Hindlimb muscle (tissue), 1 donor: ENCODE data around the gene HSPB6. TPM values are rescaled to one million over a fixed set of nuclear protein-coding genes. Genes with fewer than 3 reads are reported as not detected.
A peak's percentile ranks its signal among the peaks of the same experiment; 100 is the strongest.

Experiments used
- DNase-seq: peaks from one replicate; pipeline ENCODE4 v3.0.0-alpha.2; 2013
- polyA plus RNA-seq: library from polyadenylated mRNA; unstranded; fragments of 120-200 nt; gene quantifications from one replicate; pipeline ENCODE4 v1.2.1, GENCODE V29; 2013; ENCODE audit not compliant: insufficient read length

Gene HSPB6
- polyA plus RNA-seq, 1 donor = 816 TPM

DNA sequence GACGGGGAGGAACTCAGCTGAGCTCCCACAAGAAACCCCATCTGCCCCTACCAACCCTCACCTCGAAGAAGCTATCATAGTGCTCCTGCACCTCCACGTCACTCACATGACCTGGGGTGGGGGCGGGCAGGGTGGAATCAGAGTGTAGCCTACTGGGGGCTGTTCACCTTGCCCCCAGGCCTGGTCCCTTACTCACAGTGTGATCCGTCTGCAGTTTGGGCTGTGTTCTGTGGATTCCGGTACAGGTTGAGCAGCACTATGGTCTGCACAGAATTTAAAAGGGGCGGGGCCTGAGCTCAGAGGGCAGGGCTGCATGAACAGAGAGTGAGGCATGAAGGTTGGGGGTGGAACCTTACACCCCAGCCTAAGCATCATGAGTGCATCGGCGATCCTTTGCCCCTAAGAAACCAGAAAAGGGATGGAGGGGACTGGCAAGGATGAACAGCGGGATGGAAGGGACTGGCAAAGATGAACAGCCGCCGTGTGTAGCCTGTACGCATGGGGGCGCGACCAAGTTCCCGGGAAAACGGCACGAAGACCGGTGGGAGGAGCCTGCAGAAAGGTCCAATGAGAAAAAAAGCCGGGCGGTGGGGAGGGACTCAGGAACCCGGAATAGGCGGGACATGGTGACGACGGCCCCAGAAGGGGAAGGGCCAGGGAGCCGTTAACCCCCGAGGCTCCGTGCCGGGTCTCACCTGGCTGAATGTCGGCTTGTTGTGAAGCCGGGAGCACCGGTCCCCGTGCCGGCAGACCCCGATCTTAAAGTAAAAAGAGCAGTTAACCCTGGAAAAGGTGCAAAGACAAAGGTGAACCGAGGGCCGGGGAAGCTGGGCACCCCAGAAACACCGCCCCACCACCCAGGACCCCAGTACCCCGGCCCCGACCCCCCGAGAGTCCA is 12.2 kb downstream of the HSPB6 start:
- DNase-seq = peak; percentile 95

DNA sequence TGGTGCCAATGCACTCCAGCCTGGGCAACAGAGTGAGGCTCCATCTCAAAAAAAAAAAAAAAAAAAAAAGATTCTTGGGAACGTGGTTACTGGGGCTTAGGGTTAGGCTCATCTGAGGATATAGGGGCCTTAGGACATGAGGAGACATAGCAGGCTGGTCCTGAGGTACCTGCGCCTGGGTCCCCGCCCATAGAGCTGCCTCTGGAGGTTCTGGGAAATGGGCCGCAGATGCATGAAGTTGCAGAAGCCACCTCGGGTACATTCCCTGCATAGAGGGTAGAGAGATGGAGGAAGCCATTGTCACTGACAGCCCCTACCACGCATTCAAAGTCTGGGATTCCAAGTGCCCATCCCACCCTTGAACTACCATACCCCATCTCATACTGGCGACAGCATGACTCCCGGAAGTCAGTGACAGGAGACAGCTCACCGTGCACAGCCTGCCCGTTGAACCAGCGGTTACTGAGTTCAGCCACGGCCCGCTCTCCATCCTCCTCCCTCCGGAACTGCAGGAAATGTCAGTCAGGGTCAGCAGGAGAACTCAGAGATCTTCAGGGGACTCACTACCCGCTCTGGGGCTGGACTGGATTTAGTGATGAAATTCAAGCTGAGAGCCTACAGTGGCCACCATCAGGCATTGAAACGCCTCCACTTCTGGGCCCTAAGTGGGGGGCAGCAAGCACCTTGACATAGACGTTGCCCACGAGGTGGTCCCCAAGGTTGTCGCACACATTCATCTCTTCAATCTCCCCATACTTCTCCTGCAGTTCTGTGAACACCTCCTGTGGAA is 13.0 kb downstream of the HSPB6 start:
- no peak for DNase-seq

DNA sequence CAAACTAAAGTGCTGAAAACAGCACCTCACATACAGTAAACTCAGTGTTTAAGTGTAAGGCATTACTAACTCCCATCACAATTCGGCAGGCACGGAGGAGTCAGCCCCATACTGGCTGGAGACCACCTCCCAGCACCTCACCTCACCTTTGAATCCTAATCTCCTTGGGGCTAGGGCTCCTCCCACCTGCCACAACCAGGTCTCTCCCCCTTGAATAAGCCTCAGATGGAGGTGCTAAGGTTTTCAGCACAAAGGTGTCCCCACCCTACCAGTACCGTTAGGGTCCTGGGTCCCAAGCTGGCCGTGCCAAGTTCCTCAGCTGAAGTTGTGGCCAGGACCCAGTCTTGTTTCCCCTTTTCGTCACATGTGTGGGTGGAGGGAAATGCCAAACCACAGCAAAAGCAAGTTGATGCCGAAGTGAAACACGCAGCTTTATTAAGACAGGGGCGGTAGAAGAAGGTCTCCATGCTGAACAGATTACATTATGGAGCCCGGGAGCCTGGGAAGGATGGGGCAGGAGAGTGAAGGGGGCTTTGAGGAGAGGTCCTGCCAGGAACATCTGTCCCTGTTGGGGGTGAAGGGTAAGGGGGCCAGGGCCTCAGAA is 14.6 kb downstream of the HSPB6 start, which contains the start of gene IGFLR1:
Gene IGFLR1, minus strand, starts transcription at position 332 of the 604 bp plus-strand sequence. CDS start 1,272 bp downstream, outside the sequence.
- DNase-seq = no peak

DNA sequence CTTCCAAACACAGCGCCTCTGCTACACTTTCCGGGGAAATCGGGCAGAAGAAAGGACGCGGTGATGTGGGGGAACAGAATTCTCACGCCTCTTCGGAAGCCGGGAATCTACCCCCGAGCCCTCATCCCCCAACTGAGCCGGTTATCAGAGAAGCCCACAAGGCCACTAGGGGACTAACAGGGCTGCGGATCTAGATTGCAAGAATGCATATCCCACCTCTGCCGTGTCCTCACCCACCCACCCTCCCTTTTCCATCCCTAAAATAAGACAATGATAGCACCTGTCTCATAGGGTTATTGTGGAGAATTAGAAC is 15.7 kb downstream of the HSPB6 start:
- no peak for DNase-seq

DNA sequence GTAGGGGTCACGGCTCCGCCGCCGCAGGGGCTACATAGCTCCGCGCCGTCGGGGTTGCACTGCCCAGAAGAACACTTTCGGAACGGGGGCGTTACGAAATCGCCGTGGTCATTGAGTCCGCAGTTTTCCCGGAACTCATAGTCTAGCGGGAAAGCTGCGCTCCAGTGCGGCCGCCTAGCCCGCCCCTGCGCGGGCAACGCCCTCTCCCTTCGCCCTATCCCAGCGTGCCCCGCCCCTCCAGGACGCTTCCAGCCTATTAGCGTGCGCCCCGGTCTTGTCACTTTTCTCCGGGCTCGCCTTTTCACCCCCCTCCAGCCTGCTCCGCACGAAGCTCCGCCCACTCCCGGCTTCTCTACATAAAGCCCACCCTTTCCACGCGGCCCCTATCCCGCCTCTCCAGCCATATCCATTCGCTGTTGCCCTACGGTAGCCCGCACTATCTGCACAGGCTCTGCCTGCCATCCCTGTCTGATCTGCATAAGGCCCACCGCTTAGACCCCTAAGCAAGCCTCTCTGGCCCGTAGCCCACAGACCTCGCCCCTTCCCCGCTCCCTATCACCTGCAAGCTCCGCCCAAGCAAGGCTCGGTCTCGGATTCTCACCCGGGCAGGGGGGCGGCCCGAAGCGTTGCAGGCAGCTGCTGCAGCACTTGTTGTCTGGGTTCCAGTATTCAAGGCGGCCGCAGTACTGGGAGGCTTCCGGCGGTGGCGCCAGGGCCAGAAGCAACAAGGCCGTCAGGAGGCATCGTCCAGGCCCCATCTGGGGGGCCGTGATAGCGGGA is 16.2 kb downstream of the HSPB6 start:
- peak; percentile 97 for DNase-seq

DNA sequence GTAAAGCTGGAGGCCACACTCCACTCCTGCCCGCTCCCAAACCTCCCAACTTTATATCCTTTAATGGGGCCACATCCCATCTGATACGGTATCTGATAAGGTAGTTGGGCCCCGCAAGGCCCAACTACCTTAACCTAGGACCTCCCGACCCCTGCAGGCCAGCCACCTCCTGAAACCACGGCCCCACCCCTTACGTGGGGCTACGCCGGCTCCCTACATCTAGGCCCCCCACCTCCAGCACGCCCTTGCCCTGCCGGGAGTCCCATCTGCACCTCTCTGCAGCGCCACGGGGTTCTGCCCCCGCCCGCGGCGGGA is 16.8 kb downstream of the HSPB6 start:
- no peak for DNase-seq

DNA sequence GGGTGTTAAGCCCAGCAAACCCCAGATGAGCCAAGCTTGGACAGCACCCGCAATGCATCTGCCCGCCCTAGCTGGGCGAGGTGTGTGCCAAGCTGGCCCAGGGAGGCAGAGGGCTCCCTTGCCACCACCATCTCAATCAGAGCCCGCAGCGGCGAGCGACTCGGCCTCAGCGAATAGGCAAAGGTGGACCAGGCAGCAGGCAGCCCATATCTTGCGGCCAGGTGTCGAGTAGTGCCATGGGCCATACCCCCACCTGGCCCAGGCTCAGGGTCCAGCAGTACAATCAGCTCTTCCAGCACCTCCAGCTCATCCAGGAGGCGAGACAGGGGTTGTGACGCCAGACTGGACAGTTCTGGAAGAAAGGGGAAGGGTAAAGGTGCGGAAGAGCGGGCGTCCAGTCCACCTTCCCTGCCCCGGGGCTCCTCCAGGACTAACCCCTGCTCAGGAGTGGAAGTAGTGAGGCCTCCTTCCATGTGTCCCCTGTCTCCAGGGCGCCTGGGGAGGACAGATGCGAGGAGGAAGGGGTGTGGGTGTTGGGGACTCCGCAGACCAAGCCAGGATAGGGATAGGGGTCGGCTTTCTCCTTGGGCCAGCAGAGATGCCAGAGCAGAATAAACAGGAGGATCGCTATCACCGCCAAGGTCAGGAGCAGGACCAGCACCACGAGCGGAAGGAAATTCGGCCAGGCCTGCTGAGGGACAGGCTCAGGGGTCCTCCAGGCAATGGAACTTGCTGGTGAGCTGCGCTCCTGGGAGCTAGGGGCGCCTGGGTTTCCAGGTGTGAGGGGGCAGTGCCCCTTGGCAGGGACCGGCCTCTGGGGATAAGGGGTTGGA is 17.3 kb downstream of the HSPB6 start:
- DNase-seq = no peak

DNA sequence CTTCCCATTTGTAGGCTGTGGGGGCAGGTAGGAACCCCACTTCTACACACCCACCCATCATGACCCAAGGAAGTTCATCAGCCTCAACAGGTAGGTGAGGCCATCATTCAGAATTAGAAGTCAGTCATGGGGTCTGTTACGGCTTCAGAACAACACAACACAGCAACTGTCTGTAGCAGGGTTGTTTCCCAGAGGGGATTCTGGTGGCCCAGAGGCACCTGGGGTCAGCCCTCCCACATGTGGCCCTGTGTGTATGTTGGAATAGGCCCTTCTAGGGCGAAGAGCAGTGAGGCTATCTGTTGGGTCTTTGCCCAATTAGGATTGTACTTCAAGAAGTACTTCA is 18.0 kb downstream of the HSPB6 start:
- DNase-seq = no peak

DNA sequence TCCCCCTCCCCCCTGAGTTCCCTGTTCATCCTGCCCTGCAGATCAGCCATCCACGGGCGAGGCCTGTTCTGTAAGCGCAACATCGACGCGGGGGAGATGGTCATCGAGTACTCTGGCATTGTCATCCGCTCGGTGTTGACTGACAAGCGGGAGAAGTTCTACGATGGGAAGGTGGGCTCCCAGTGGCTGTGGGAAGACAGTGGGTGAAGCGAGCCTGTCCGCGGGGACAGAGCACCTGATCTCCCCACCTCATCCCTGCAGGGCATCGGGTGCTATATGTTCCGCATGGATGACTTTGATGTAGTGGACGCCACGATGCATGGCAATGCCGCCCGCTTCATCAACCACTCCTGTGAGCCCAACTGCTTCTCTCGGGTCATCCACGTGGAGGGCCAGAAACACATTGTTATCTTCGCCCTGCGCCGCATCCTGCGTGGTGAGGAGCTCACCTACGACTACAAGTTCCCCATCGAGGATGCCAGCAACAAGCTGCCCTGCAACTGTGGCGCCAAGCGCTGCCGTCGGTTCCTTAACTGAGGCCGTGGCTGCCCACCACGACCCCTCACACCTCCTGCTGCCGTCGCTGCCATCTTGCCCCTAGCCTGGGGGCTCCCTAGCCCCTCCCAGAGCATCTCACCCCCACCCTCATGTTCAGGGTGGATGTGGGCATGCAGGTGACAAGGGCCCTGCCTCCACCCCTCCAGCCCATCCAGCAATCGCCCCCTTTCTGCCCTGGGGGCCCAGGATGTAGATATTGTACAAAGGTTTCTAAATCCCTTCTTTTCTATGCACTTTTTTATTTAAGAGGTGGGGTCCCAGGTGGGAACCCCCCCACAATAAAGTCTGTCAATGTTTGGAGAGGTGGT is 18.6 kb downstream of the HSPB6 start:
- no peak for DNase-seq

DNA sequence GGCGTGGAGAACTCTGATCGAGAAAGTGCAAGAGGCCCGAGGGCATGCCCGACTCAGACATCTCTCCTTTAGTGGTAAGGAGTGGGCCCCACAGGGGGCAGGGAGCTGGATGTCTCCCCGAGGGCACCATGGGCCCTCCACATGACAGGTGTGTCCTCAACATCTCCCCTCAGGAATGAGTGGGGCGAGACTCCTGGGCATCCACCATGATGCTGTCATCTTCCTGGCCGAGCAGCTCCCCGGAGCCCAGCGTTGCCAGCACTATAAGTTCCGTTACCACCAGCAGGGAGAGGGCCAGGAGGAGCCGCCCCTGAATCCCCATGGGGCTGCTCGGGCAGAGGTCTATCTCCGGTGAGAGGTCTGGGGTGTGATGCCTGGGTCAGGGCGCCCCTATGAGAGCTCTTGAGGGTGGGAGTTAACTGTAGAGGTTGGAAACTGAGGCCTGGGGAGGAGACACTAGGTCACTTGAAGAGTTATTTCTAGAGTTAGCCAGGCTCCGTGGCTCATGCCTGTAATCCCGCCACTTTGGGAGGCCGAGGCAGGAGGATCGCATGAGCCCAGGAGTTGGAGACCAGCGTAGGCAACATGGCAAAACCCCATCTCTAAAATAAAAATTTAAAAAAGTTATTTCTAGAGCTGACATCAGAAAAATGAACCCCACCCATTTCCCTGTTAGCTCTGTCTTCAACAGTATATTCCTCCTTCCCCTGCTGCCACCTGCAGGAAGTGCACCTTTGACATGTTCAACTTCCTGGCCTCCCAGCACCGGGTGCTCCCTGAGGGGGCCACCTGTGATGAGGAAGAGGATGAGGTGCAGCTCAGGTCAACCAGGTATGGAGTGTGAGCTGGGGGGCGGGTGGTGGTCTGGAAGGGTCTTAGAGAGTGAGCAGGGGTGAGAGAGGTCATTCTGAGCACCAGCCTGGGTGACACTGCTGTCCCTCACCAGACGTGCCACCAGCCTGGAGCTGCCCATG is 19.6 kb downstream of the HSPB6 start:
- DNase-seq = no peak

DNA sequence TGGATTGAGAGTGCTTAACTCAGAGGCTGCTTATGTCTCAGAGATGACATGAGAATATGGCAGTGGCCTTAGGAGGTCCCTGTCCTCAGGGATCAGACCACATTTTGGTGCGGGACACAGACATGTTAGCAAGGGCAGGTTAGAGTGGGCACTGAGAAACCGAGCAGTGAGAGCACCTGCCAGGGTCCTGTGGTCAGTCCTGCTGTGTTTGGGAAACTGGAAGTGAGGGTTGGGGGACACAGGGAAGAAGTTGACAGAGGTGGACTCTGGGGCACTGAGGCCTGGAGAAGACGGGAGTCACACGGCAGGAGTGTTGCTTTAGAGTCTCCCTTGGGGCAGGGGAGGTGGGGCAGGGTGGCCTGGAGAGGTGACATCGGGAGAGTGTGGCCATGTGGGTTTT is 21.9 kb downstream of the HSPB6 start:
- no peak for DNase-seq

DNA sequence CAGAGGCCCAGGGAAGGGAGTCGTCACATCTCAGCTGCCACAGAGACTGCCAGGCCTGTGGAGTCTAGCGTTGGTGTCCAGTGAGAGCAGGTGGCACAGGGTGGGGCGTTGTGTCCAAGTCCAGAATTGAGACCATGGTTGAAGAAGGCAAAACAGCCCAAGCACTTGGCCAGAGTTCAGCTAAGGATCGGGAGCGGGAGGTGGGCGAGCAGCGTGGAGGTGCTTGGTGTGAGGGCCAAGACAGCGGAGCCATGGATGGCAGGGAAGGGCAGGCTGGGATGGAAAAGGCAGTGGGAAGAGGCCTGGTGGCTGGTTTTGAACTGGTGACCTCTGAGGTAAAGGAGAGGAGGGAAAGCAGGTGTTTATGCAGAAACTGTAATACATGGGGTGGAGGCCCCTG is 22.6 kb downstream of the HSPB6 start:
- DNase-seq = no peak

DNA sequence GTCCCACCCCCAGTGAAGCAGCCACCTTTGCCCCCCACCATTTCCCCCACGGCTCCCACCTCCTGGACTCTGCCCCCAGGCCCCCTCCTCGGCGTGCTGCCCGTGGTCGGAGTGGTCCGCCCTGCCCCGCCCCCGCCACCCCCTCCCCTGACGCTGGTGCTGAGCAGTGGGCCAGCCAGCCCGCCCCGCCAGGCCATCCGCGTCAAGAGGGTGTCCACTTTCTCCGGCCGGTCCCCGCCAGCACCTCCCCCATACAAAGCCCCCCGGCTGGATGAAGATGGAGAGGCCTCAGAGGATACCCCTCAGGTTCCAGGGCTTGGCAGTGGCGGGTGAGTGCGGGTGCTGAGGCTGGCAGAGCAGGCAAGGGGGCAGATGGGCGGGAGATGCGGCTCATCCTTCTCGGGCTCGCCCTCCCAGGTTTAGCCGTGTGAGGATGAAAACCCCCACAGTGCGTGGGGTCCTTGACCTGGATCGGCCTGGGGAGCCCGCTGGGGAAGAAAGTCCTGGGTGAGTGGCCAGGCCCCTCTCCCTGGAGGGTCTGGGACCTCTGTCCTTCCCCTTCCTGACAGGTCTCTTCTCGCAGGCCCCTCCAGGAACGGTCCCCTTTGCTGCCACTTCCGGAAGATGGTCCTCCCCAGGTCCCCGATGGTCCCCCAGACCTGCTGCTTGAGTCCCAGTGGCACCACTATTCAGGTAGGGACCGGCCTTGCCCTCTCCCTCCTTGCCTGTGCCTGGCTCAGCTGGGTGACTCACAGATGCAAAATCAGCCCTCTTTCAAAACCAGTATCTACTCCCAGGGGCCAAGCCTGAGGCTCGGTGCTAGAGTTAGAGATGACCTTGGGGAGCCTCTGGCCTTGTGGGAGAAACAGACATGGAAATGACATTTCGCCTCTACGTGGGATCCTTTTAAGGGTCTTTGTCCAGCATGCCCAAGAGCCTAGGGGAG is 23.4 kb downstream of the HSPB6 start:
- no peak for DNase-seq

DNA sequence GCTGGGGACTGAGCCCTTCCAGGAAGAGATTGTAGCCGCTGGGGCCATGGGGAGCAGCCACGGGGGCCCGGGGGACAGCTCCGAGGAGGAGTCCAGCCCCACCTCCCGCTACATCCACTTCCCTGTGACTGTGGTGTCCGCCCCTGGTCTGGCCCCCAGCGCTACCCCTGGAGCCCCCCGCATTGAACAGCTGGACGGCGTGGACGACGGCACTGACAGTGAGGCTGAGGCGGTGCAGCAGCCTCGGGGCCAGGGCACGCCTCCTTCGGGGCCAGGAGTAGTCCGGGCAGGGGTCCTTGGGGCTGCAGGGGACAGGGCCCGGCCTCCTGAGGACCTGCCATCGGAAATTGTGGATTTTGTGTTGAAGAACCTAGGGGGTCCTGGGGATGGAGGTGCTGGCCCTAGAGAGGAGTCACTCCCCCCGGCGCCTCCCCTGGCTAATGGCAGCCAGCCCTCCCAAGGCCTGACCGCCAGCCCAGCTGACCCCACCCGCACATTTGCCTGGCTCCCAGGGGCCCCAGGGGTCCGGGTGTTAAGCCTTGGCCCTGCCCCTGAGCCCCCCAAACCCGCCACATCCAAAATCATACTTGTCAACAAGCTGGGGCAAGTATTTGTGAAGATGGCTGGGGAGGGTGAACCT is 24.2 kb downstream of the HSPB6 start:
- no peak for DNase-seq

DNA sequence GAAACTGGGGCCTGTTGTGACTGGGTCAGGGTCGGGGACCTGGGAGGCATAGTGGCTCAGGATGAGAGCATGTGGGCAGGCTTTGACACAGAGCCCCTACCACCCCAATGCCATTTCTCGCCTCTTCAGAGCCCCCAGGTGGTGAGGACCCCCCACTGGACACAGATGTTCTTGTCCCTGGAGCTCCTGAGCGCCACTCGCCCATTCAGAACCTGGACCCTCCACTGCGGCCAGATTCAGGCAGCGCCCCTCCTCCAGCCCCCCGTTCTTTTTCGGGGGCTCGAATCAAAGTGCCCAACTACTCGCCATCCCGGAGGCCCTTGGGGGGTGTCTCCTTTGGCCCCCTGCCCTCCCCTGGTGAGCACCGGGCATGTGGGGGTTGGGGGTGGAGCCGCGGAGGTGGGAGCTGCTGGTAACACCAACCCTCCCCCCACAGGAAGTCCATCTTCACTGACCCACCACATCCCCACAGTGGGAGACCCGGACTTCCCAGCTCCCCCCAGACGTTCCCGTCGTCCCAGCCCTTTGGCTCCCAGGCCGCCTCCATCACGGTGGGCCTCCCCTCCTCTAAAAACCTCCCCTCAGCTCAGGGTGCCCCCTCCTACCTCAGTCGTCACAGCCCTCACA is 24.9 kb downstream of the HSPB6 start:
- DNase-seq = no peak

DNA sequence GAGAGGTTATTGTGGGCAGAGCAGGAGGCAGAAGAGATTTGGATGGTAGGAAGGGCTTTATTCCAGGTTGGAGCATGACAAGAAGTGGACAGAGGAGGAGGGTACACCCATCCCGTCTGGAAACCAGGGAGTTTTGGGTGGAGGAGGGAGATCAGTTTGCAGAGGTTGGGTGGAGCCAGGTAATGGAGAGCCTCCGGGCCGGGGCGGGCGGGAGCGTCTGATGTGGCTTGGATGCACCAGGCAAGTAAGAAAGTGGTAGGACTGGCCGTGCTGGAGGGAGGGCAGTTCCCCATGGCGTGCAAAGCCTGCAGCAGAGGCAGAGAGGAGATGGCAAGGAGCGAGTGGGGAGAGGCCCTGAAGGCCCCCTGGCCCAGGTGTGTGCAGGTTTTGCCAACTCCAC is 25.5 kb downstream of the HSPB6 start:
- no peak for DNase-seq

DNA sequence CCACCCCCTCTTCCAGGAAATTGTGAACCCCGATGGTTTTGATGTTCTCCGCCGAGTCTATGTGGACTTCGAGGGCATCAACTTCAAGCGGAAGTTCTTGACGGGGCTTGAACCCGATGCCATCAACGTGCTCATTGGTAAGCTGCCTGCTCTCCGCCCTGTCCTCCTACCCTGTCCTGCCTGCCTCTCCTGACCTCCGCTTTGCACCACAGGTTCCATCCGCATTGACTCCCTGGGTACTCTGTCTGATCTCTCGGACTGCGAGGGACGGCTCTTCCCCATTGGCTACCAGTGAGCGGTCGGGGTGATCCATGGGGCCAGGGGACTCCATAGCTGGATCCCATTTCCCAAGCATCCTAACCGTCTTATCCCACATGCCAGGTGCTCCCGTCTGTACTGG is 26.5 kb downstream of the HSPB6 start:
- no peak for DNase-seq

DNA sequence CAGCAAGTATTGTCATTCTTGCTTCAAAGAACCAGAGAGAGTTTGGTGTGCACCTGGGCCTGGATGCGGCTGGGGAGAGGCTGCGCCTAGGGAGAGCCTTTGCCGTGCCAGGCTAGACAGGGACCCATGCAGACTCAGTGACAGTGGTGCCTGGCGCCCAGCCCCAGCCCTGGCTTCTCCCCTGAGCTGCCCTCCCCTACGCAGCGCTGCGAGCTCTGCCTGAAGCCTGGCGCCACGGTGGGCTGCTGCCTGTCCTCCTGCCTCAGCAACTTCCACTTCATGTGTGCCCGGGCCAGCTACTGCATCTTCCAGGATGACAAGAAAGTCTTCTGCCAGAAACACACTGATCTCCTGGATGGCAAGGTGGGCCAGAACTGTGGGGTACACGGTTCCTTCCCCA is 27.1 kb downstream of the HSPB6 start:
- DNase-seq = no peak
